ENCODE measurements around the gene CCDC141.

DNA sequence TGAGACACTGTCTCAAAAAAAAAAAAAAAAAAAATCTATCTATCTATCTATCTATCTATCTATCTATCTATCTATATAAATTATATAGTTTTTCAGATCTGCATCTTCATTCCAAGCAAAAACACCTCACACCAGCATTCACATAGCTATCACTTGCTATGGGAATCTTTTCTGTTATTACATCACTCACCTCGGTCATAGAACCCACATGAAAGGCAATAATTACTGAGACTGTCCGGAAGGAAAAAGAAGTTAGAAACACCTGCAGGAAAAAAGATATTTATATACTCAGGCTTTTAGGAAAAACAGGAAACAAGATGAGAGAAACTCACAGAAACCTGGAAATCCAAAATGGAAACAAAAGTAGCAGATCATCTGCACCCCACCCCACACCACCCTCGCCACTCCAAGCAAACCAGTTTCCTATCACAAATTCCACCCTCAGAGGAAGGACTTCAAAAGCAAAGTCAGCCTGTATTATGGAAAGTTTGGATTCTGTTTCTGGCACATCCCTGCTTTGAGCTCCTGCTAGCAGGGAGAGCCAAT lies 21.9 kb upstream of the CCDC141 start:
- TF ChIP-seq, protein P1, sequence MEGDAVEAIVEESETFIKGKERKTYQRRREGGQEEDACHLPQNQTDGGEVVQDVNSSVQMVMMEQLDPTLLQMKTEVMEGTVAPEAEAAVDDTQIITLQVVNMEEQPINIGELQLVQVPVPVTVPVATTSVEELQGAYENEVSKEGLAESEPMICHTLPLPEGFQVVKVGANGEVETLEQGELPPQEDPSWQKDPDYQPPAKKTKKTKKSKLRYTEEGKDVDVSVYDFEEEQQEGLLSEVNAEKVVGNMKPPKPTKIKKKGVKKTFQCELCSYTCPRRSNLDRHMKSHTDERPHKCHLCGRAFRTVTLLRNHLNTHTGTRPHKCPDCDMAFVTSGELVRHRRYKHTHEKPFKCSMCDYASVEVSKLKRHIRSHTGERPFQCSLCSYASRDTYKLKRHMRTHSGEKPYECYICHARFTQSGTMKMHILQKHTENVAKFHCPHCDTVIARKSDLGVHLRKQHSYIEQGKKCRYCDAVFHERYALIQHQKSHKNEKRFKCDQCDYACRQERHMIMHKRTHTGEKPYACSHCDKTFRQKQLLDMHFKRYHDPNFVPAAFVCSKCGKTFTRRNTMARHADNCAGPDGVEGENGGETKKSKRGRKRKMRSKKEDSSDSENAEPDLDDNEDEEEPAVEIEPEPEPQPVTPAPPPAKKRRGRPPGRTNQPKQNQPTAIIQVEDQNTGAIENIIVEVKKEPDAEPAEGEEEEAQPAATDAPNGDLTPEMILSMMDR (IDR thresholded peaks at IDR 0.05 in 2 of 3, conservative IDR thresholded peaks at IDR 0.05 in 1 of 3; ENCODE audit: borderline replicate concordance in 1 of 3, insufficient read depth in 1 of 3, low read depth in 2 of 3, low read length in 2 of 3), result no peak
- no peak for TF ChIP-seq POLR2AphosphoS5 (IDR thresholded peaks at IDR 0.05; ENCODE audit: low read depth, low read length)
- TF ChIP-seq EZH2 (IDR thresholded peaks at IDR 0.05), result no peak
- TF ChIP-seq, protein P2, sequence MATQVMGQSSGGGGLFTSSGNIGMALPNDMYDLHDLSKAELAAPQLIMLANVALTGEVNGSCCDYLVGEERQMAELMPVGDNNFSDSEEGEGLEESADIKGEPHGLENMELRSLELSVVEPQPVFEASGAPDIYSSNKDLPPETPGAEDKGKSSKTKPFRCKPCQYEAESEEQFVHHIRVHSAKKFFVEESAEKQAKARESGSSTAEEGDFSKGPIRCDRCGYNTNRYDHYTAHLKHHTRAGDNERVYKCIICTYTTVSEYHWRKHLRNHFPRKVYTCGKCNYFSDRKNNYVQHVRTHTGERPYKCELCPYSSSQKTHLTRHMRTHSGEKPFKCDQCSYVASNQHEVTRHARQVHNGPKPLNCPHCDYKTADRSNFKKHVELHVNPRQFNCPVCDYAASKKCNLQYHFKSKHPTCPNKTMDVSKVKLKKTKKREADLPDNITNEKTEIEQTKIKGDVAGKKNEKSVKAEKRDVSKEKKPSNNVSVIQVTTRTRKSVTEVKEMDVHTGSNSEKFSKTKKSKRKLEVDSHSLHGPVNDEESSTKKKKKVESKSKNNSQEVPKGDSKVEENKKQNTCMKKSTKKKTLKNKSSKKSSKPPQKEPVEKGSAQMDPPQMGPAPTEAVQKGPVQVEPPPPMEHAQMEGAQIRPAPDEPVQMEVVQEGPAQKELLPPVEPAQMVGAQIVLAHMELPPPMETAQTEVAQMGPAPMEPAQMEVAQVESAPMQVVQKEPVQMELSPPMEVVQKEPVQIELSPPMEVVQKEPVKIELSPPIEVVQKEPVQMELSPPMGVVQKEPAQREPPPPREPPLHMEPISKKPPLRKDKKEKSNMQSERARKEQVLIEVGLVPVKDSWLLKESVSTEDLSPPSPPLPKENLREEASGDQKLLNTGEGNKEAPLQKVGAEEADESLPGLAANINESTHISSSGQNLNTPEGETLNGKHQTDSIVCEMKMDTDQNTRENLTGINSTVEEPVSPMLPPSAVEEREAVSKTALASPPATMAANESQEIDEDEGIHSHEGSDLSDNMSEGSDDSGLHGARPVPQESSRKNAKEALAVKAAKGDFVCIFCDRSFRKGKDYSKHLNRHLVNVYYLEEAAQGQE (IDR thresholded peaks at IDR 0.05; ENCODE audit: low read depth), result no peak
- no peak for TF ChIP-seq YY1 (IDR thresholded peaks at IDR 0.05; ENCODE audit: extremely low read depth, insufficient replicate concordance, low read depth, low read length)
- no peak for TF ChIP-seq RAD21 (IDR thresholded peaks at IDR 0.05; ENCODE audit: low read depth)
- TF ChIP-seq, protein P3, sequence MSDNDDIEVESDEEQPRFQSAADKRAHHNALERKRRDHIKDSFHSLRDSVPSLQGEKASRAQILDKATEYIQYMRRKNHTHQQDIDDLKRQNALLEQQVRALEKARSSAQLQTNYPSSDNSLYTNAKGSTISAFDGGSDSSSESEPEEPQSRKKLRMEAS (IDR thresholded peaks at IDR 0.05), result no peak
- no peak for TF ChIP-seq CEBPB (IDR thresholded peaks at IDR 0.05; ENCODE audit: low read depth)
- TF ChIP-seq TCF7L2 (IDR thresholded peaks at IDR 0.05; ENCODE audit: borderline replicate concordance, extremely low read depth, insufficient read depth, insufficient read length), result no peak
- TF ChIP-seq SIN3A (IDR thresholded peaks at IDR 0.05; ENCODE audit: low read depth), result no peak
- no peak for TF ChIP-seq POLR2A (IDR thresholded peaks at IDR 0.05; ENCODE audit: borderline replicate concordance, extremely low read depth, insufficient read depth, insufficient read length)
- TF ChIP-seq FOSL1 (IDR thresholded peaks at IDR 0.05; ENCODE audit: low read depth), result no peak
- TF ChIP-seq EZH2phosphoT487 (IDR thresholded peaks at IDR 0.05; ENCODE audit: borderline replicate concordance), result no peak

Data from HCT116 (cell line).